Astrocyte of the spinal cord (primary cell): ENCODE data around the gene ATG101.
A peak's percentile ranks its signal among the peaks of the same experiment; 100 is the strongest.

Source experiments
- DNase-seq: peaks from one replicate; pipeline ENCODE4 v3.0.0; 2011; ENCODE audit warnings: low read depth, low spot score
- H3K4me3 ChIP-seq: 2 replicates; pipeline ENCODE4 v1.5.1; 2011; ENCODE audit warnings: low read depth, mild to moderate bottlenecking, low read length, moderate library complexity
- in situ Hi-C: cut with HindIII; loops from 2 replicates; pipeline ENCODE4 v1.10.0; 2017; ENCODE audit warnings: low sequenced_read_pairs
- TF ChIP-seq, protein P1 (sequence below): IDR thresholded peaks from 2 replicates; pipeline ENCODE4 v1.5.1; 2012; ENCODE audit warnings: low read depth, mild to moderate bottlenecking, low read length, inconsistent platforms

Gene ATG101

DNA sequence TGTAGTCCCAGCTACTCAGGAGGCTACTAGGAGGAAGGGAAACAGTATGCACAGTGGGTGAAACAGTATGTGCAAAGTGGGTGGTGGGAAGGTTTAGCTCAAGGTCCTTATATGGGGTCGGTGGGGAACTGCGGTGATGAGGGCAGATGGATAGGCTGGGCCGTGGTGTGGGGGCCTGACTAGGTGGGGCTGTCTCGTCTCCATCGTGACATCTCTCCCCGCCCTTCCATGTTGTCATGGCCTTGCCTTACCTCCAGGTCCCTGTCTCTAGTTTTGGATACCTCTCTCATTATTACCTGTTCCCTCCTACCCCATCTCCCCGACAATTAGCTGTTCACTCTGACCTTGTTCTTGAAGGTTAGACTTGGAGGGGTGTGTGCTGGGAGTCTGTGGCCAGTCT lies 22.9 kb upstream of the ATG101 start:
- H3K4me3 ChIP-seq, result no peak overlapping the region
- TF ChIP-seq, protein P1, sequence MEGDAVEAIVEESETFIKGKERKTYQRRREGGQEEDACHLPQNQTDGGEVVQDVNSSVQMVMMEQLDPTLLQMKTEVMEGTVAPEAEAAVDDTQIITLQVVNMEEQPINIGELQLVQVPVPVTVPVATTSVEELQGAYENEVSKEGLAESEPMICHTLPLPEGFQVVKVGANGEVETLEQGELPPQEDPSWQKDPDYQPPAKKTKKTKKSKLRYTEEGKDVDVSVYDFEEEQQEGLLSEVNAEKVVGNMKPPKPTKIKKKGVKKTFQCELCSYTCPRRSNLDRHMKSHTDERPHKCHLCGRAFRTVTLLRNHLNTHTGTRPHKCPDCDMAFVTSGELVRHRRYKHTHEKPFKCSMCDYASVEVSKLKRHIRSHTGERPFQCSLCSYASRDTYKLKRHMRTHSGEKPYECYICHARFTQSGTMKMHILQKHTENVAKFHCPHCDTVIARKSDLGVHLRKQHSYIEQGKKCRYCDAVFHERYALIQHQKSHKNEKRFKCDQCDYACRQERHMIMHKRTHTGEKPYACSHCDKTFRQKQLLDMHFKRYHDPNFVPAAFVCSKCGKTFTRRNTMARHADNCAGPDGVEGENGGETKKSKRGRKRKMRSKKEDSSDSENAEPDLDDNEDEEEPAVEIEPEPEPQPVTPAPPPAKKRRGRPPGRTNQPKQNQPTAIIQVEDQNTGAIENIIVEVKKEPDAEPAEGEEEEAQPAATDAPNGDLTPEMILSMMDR, result no peak
- in situ Hi-C loops, result no loop called here
- DNase-seq, result no peak

DNA sequence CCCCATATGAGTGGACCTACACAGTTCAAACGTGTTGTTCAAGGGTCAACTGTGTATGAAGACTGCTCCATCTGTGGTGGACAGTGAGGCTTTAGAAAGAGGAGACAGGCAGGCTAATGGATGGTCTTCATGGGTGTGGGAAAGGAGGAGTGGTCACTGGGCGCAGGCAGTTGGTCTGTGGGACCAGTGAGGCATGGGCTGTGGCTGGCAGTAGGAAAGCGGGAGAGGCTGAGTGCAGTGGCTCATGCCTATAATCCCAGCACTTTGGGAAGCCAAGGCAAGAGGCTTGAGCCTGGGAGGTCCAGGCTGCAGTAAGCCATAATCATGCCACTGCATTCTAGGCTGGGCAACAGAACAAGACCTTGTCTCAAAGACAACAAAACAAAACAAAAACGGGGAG lies 20.5 kb upstream of the ATG101 start:
- no peak overlapping the region for H3K4me3 ChIP-seq
- DNase-seq, result no peak
- TF ChIP-seq, protein P1, result no peak
- in situ Hi-C loops, result no loop called here

DNA sequence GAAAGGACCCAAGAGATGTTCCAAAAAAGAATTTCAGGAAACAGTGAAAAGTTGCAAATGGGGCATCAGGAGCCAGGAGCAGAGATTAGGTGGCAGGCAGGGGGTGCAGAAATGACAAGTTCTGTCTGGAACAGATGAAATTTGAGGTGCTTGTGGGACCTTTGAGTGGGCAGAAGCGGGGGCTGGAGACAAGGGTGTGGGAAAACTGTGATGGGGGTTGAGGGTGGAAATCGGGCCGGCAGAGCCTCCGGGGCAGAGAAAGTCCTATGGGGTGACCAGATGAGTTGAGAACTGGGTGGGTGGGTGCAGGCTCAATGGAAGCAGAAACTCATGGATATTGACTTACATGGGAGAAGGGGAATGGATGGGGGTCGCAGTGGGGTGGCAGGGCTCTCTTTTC lies 20.1 kb upstream of the ATG101 start:
- no peak for DNase-seq
- in situ Hi-C loops, result no loop called here
- H3K4me3 ChIP-seq, result no peak overlapping the region
- TF ChIP-seq, protein P1, result no peak

DNA sequence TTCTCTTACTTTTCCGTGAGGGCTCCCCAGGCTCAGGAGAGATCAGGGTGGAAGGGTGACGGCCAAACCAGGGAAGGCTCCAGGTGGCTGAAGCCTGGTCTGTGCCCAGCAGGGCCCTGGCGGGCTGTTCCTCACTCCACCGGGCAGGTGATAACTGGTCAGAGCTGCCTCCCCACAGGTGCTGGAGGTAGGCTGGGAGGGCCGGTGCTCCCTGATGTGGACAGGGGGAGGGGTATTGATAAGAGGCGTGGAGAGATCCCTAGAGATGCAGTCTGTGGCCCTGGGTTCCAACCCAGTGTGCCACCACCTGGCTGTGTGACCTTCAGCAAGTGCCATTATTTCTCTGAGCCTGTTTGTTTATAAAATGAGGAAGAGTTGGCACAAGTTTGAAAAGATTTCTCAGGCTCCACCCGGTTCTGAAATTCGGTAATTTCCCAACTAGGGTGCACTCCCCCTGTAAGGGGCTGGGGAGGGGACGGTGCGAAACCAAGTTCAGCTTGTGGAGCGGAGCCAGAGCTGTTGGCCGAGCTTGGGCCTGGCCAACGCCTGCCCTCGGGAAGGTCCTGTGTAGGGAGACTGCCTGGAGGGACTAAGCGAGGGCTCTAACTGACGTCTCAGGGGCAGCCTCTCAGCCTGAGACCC lies 19.5 kb upstream of the ATG101 start:
- TF ChIP-seq, protein P1, result no peak
- DNase-seq, result peak; percentile 31
- H3K4me3 ChIP-seq, result peak overlapping the region; percentile 62
- in situ Hi-C loops, result no loop called here

DNA sequence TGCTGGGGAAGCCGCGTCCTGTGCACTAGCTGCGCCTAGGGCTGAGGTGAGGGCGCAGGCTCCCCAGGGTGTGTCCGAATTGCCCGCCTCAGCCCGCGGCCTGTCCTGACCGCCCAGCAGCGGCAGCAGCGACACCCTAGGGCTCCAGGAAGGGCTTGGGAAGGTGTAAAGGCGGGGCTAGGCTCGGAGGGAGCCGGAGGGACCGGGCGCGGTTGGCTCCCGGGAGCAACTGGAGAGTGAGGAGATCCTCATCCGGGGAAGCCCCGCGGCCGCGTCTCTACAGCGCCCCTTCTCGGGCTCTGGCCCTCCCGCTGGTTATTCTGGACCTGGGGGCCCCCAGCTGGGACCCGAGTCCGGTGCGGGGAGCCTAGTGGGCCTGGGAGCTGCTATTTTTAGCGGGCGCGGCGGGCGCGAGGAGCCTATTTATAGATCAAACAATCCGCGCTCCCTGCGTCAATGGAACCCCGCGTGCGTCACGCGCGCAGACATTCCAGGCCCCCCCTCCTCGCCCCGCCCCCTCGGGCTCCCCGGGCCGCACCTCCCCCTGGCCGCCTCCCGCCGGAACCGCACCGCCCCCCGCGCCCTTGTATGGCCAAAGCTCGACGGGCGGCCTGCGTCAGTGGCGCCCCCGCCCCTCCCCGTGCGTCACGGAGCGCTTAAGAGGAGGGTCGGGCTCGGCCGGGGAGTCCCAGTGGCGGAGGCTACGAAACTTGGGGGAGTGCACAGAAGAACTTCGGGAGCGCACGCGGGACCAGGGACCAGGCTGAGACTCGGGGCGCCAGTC lies 18.8 kb upstream of the ATG101 start, which contains the start of gene NR4A1:
Gene NR4A1 (plus strand): TSS at position 685 of the 784 bp plus-strand sequence. CDS start 2,887 bp downstream, outside the sequence.
- in situ Hi-C loops, result no loop called here
- H3K4me3 ChIP-seq, result peak within 1 kb of the TSS; percentile 76
- TF ChIP-seq, protein P1, result peak; percentile 18
- DNase-seq, result peak; percentile 98

DNA sequence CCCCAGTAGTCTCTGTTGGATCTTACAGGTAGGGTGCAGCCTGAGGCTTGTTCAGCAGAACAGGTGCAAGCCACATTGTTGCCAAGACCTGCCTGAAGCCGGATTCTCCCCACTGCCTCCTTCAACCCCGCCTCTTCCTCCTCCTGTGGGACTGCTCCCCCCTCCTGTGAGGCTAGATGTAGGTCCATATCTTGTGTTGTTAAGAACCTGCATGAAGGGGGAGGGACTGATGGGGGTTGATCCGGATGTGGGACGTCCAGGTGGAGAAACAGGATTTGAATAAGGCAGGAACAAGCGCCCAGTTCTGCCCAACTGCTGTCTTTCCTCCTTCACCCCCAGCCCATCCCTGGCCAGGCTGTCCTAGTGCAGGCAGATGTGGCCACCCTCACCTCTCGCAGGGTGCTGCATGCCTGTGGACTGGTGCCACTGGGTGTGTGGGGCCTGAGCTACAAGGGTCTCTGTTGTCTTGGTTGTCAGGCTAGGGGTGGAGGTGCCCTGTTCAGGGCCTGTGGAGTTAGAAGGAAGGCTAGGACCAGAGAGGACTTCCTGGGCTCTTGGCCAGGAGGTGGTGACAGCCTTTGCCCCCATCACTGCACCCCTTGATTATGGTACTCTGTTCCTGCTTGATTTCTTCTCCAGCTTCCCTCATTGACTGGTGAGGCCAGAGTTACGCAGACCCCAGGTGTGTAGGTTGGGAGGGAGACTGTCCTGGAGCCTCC lies 17.2 kb upstream of the ATG101 start:
- TF ChIP-seq, protein P1, result no peak
- H3K4me3 ChIP-seq, result peak overlapping the region; percentile 76
- in situ Hi-C loops, result no loop called here
- DNase-seq, result no peak
